HAP-1 (cell line): ENCODE measurements around the gene AGAP1.
"Not testable (repeated sequence)": the region's sequence is repeated elsewhere in the genome, so short reads cannot be mapped to it uniquely, and the experiment has no call there.

ENCODE experiments used
- DNase-seq, 2 experiments: peaks; one replicate each; pipeline ENCODE4 v3.0.0-alpha.2; 2016 to 2020; ENCODE audit warnings: low spot score in 2 of 2
- H3K27me3 ChIP-seq: fragments of 250-450 bp; sonication (Bioruptor Pico); 2 replicates; pipeline ENCODE4 v1.5.1; 2020; ENCODE audit warnings: low read depth, mild to moderate bottlenecking, moderate library complexity
- H3K36me3 ChIP-seq: fragments of 250-450 bp; sonication (Bioruptor Pico); replicated peaks from 2 replicates; pipeline ENCODE4 v1.5.1; 2020; ENCODE audit warnings: mild to moderate bottlenecking
- H3K4me1 ChIP-seq: fragments of 250-450 bp; sonication (Bioruptor Pico); 2 replicates; pipeline ENCODE4 v1.5.1; 2020; ENCODE audit warnings: mild to moderate bottlenecking
- H3K4me3 ChIP-seq: fragments of 250-450 bp; sonication (Bioruptor Pico); 2 replicates; pipeline ENCODE4 v1.5.1; 2020; ENCODE audit warnings: mild to moderate bottlenecking, moderate library complexity
- H3K9me3 ChIP-seq: fragments of 250-450 bp; sonication (Bioruptor Pico); 2 replicates; pipeline ENCODE4 v1.5.1; 2020; ENCODE audit warnings: mild to moderate bottlenecking, moderate library complexity
- in situ Hi-C: fragments of 300-500 bp; cut with MboI; formaldehyde crosslinking; loops from 3 replicates; pipeline ENCODE4 v1.14.3; 2020; ENCODE audit warnings: low sequenced_read_pairs, inconsistent platforms, mixed read lengths

AGAP1 gene

GRCh38 chr2:235937936-235938335 lies 444.1 kb downstream of the AGAP1 start:
- in situ Hi-C loops: no loop called here
- H3K9me3 ChIP-seq: 0 out of 2 replicates have a peak, but pooled peaks cover 3% of the 10 kb centered on the region
- DNase-seq: no peak
- H3K27me3 ChIP-seq: no peaks in the 10 kb centered on the region
- no peak overlapping the region for H3K4me3 ChIP-seq
- H3K4me1 ChIP-seq: no peaks in the 10 kb centered on the region
- H3K36me3 ChIP-seq: no peaks in the 10 kb centered on the region

- H3K4me3 ChIP-seq: no peak overlapping the region
- H3K4me1 ChIP-seq: no peaks in the 10 kb centered on the region
- no peaks in the 10 kb centered on the region for H3K27me3 ChIP-seq
- in situ Hi-C loops: no loop called here
- H3K36me3 ChIP-seq: no peaks in the 10 kb centered on the region
- 0 out of 2 replicates have a peak, but pooled peaks cover 3% of the 10 kb centered on the region for H3K9me3 ChIP-seq
- no peak for DNase-seq
These were observed 444.8 kb downstream of the AGAP1 start for GRCh38 chr2:235938611-235939010.

- Histone ChIP-seq H3K36me3 (no peaks in the 10 kb centered on the region), H3K27me3 (no peaks in the 10 kb centered on the region), H3K4me3 (no peak overlapping the region), H3K9me3 (0 out of 2 replicates have a peak, but pooled peaks cover 3% of the 10 kb centered on the region), H3K4me1 (no peaks in the 10 kb centered on the region)
- in situ Hi-C loops: no loop called here
- DNase-seq: no peak
These were observed 445.6 kb downstream of the AGAP1 start for GRCh38 chr2:235939471-235939870.

- Histone ChIP-seq H3K36me3 (no peaks in the 10 kb centered on the region), H3K27me3 (no peaks in the 10 kb centered on the region), H3K4me3 (no peak overlapping the region), H3K4me1 (no peaks in the 10 kb centered on the region), H3K9me3 (0 out of 2 replicates have a peak, but pooled peaks cover 3% of the 10 kb centered on the region)
- DNase-seq: no peak
- in situ Hi-C loops: no loop called here
These were observed 446.5 kb downstream of the AGAP1 start for GRCh38 chr2:235940330-235940729.

GRCh38 chr2:235944591-235944990 lies 450.7 kb downstream of the AGAP1 start:
- no peak for DNase-seq
- Histone ChIP-seq H3K27me3 (no peaks in the 10 kb centered on the region), H3K36me3 (no peaks in the 10 kb centered on the region), H3K4me3 (no peak overlapping the region), H3K4me1 (no peaks in the 10 kb centered on the region), H3K9me3 (no peaks in the 10 kb centered on the region)
- in situ Hi-C loops: no loop called here

GRCh38 chr2:235945608-235946140 lies 451.8 kb downstream of the AGAP1 start:
- Histone ChIP-seq H3K36me3 (no peaks in the 10 kb centered on the region), H3K9me3 (no peaks in the 10 kb centered on the region), H3K4me3 (no peak overlapping the region), H3K4me1 (no peaks in the 10 kb centered on the region), H3K27me3 (no peaks in the 10 kb centered on the region)
- in situ Hi-C loops: no loop called here
- no peak for DNase-seq

GRCh38 chr2:235946590-235946989 lies 452.7 kb downstream of the AGAP1 start:
- Histone ChIP-seq H3K36me3 (no peaks in the 10 kb centered on the region), H3K9me3 (no peaks in the 10 kb centered on the region), H3K4me3 (no peak overlapping the region), H3K27me3 (no peaks in the 10 kb centered on the region), H3K4me1 (no peaks in the 10 kb centered on the region)
- no peak for DNase-seq
- in situ Hi-C loops: no loop called here

- H3K36me3 ChIP-seq, in situ Hi-C loops, H3K4me1 ChIP-seq, H3K9me3 ChIP-seq, DNase-seq, H3K27me3 ChIP-seq, H3K4me3 ChIP-seq: not testable (repeated sequence)
These were observed 453.2 kb downstream of the AGAP1 start for GRCh38 chr2:235947055-235947454.

GRCh38 chr2:235949567-235950472 lies 456.0 kb downstream of the AGAP1 start:
- H3K4me3 ChIP-seq: no peak overlapping the region
- H3K4me1 ChIP-seq: no peaks in the 10 kb centered on the region
- DNase-seq: no peak
- H3K27me3 ChIP-seq: no peaks in the 10 kb centered on the region
- in situ Hi-C loops: no loop called here
- no peaks in the 10 kb centered on the region for H3K9me3 ChIP-seq
- H3K36me3 ChIP-seq: no peaks in the 10 kb centered on the region

GRCh38 chr2:235950473-235950809 lies 456.6 kb downstream of the AGAP1 start:
- Histone ChIP-seq H3K36me3 (no peaks in the 10 kb centered on the region), H3K4me3 (no peak overlapping the region), H3K4me1 (no peaks in the 10 kb centered on the region), H3K9me3 (no peaks in the 10 kb centered on the region), H3K27me3 (no peaks in the 10 kb centered on the region)
- no peak for DNase-seq
- in situ Hi-C loops: no loop called here

GRCh38 chr2:235951493-235951892 lies 457.6 kb downstream of the AGAP1 start:
- Histone ChIP-seq H3K9me3 (no peaks in the 10 kb centered on the region), H3K36me3 (no peaks in the 10 kb centered on the region), H3K27me3 (no peaks in the 10 kb centered on the region), H3K4me3 (no peak overlapping the region), H3K4me1 (no peaks in the 10 kb centered on the region)
- DNase-seq: no peak
- in situ Hi-C loops: no loop called here

GRCh38 chr2:235951982-235952381 lies 458.1 kb downstream of the AGAP1 start:
- H3K9me3 ChIP-seq: no peaks in the 10 kb centered on the region
- in situ Hi-C loops: no loop called here
- DNase-seq: no peak
- no peaks in the 10 kb centered on the region for H3K36me3 ChIP-seq
- no peaks in the 10 kb centered on the region for H3K4me1 ChIP-seq
- no peak overlapping the region for H3K4me3 ChIP-seq
- no peaks in the 10 kb centered on the region for H3K27me3 ChIP-seq

- Histone ChIP-seq H3K36me3 (no peaks in the 10 kb centered on the region), H3K4me1 (no peaks in the 10 kb centered on the region), H3K27me3 (no peaks in the 10 kb centered on the region), H3K9me3 (no peaks in the 10 kb centered on the region), H3K4me3 (no peak overlapping the region)
- in situ Hi-C loops: no loop called here
- no peak for DNase-seq
These were observed 458.9 kb downstream of the AGAP1 start for GRCh38 chr2:235952714-235953113.

GRCh38 chr2:235954281-235954680 lies 460.4 kb downstream of the AGAP1 start:
- DNase-seq: no peak
- no peak overlapping the region for H3K4me3 ChIP-seq
- in situ Hi-C loops: no loop called here

More at GRCh38 chr2:235954281-235954680, 460.4 kb downstream of the AGAP1 start:
- H3K36me3 ChIP-seq: no peaks in the 10 kb centered on the region
- no peaks in the 10 kb centered on the region for H3K4me1 ChIP-seq
- H3K9me3 ChIP-seq: no peaks in the 10 kb centered on the region
- H3K27me3 ChIP-seq: no peaks in the 10 kb centered on the region
